ENCODE results near the gene CAPN10.

CAPN10 gene

DNA sequence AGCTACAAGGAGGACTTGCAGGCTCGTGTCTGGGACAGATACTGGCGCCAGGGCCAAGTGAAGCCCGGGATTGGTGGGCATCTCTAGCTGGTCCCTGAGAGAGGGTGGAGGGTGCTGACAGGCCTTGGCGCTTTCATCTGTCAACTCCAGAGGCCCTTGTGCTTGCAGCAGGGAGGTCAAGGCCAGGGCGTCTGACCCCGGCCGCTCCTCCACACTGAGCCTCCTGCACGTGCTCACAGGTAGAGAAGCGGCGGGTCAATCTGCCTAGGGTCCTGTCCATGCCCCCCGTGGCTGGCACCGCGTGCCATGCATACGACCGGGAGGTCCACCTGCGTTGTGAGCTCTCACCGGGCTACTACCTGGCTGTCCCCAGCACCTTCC is 9.5 kb downstream of the CAPN10 start:
- Mint-ChIP-seq H3K36me3 (ENCODE audit: low read depth) (peaks cover 67% of the 10 kb centered on the region), H3K4me3 (no peak overlapping the region), H3K27ac (no peak overlapping the region), H3K4me1 (ENCODE audit: low read depth) (peaks cover 7% of the 10 kb centered on the region), H3K9me3 (no peaks in the 10 kb centered on the region), H3K27me3 (no peaks in the 10 kb centered on the region)
- no peak for DNase-seq

DNA sequence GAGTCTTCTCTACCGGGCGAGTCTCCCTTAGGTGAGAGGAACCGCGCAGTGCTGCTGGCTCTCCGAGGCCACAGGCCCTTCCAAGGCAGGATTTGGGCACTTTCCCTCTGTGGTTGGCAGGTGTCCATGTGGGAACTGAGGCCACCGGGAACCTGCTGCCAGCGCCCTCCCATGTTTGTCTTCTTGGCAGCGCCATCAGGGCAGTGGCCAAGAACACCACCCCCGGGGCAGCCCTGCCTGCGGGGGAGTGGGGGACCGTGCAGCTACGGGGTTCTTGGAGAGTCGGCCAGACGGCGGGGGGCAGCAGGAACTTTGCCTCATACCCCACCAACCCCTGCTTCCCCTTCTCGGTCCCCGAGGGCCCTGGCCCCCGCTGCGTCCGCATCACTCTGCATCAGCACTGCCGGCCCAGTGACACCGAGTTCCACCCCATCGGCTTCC is 10.0 kb downstream of the CAPN10 start:
- Mint-ChIP-seq H3K4me3 (no peak overlapping the region), H3K4me1 (ENCODE audit: low read depth) (peaks cover 3% of the 10 kb centered on the region), H3K27ac (no peak overlapping the region), H3K27me3 (no peaks in the 10 kb centered on the region), H3K9me3 (no peaks in the 10 kb centered on the region), H3K36me3 (ENCODE audit: low read depth) (peaks cover 64% of the 10 kb centered on the region)
- DNase-seq = peak; percentile 24

DNA sequence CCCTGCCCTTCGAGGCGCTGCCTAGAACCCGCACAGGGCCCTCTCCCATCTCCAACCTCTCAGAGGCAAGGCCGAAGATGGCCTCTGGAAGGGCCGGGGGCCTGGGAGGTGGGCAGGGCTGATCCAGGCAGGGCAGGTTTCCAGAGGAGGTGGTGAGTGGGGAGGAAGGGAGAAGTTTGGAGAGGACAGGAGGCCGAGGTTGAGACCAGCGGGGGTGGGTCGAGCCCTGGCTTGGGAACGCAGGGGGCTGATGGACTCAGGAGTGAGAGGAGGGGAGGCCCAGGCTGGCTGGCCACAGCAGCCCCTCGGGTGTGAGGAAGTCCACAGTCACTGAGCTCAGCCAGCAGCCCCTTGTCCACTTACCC is 10.5 kb downstream of the CAPN10 start:
- H3K4me3 Mint-ChIP-seq = no peak overlapping the region
- DNase-seq = peak; percentile 24
- no peaks in the 10 kb centered on the region for H3K27me3 Mint-ChIP-seq
- no peaks in the 10 kb centered on the region for H3K9me3 Mint-ChIP-seq
- H3K36me3 Mint-ChIP-seq (ENCODE audit: low read depth) = peaks cover 64% of the 10 kb centered on the region
- peaks cover 2% of the 10 kb centered on the region for H3K4me1 Mint-ChIP-seq (ENCODE audit: low read depth)
- H3K27ac Mint-ChIP-seq = no peak overlapping the region

DNA sequence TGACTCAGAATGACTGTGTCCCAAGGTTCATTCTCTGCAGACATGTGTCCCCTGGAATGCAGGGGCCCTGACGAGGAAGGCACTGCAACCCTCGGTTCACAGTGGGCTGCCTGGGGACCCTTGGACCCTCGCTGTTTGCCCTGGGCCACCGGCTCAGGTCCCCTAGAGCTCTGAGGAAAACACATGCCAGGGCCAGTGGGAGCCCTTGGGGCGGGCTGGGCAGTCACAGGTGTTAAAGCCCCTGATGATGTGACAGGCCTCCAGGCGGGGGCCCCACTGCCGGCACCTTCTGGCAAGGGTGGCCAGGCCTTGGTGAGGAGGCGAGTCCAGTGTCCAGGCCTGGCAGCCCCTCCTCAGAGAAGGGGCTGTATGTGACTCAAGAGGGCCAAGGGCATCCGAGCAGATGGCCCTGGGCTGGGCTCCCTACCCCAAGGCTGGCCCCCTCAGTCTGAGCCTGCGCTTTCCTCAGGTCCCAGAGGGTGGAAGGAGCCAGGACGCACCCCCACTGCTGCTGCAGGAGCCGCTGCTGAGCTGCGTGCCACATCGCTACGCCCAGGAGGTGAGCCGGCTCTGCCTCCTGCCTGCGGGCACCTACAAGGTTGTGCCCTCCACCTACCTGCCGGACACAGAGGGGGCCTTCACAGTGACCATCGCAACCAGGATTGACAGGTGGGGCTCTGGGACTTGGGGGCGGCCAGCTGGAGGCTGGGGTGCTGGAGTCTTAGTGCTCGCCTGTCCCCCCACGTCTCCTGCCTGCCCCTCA is 11.1 kb downstream of the CAPN10 start:
- Mint-ChIP-seq H3K4me3 (no peak overlapping the region), H3K27me3 (no peaks in the 10 kb centered on the region), H3K4me1 (ENCODE audit: low read depth) (peaks cover under 1% of the 10 kb centered on the region), H3K36me3 (ENCODE audit: low read depth) (peaks cover 59% of the 10 kb centered on the region), H3K27ac (no peak overlapping the region), H3K9me3 (no peaks in the 10 kb centered on the region)
- DNase-seq = peak; percentile 19

DNA sequence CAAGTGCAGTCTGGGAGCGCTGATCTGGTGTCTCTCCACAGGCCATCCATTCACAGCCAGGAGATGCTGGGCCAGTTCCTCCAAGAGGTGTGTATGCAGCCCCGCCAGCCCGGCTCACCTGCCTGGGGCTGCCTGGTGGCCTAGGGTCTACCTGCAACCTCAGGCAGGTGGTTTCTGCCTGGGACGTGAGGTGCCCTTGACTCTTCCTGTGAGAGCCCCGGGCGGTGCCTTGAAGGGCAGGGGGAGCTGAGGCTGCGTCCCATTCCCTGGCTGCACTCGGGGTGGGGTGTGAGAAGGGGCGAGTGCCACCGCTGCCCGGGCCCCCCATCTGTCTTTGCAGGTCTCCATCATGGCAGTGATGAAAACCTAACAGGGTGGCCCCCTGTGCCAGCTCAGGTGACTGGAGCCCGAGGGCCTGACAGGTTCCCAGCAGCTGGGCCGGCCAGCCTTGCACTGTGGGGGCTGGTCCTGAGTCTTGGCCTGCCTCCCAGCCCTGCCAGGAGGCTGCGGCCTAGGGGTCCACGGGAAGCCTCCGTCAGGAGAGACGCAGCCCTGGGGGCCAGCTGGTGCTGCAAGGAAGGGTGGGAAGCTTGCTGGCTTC is 11.9 kb downstream of the CAPN10 start:
- no peaks in the 10 kb centered on the region for H3K27me3 Mint-ChIP-seq
- H3K36me3 Mint-ChIP-seq (ENCODE audit: low read depth) = peaks cover 53% of the 10 kb centered on the region
- no peaks in the 10 kb centered on the region for H3K4me1 Mint-ChIP-seq (ENCODE audit: low read depth)
- DNase-seq = peak; percentile 21
- no peak overlapping the region for H3K27ac Mint-ChIP-seq
- H3K9me3 Mint-ChIP-seq = no peaks in the 10 kb centered on the region
- no peak overlapping the region for H3K4me3 Mint-ChIP-seq

DNA sequence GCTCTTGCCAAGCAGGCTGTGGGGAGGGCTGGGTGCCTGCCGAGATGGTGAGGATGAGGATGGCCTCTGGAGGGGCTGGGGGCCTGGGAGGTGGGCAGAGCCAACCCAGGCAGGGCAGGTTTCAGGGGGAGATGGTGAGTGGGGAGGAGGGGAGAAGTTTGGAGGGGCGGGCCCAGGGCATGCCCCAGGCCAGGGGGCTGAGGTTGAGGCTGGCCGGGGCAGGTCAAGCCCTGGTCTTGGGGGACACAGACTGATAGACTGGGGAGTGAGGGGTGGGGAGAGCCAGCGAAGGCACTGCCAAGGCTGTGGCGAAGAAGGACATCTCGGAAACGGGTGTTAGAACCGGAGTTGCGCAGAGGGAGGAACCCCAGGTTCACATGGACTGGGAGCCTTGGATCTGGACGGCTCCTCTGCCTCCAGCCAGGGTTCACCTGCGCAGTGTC is 12.6 kb downstream of the CAPN10 start:
- H3K36me3 Mint-ChIP-seq (ENCODE audit: low read depth) = peaks cover 51% of the 10 kb centered on the region
- no peaks in the 10 kb centered on the region for H3K27me3 Mint-ChIP-seq
- H3K4me3 Mint-ChIP-seq = no peak overlapping the region
- no peaks in the 10 kb centered on the region for H3K4me1 Mint-ChIP-seq (ENCODE audit: low read depth)
- DNase-seq = no peak
- H3K27ac Mint-ChIP-seq = peak overlapping the region; percentile 68
- no peaks in the 10 kb centered on the region for H3K9me3 Mint-ChIP-seq

DNA sequence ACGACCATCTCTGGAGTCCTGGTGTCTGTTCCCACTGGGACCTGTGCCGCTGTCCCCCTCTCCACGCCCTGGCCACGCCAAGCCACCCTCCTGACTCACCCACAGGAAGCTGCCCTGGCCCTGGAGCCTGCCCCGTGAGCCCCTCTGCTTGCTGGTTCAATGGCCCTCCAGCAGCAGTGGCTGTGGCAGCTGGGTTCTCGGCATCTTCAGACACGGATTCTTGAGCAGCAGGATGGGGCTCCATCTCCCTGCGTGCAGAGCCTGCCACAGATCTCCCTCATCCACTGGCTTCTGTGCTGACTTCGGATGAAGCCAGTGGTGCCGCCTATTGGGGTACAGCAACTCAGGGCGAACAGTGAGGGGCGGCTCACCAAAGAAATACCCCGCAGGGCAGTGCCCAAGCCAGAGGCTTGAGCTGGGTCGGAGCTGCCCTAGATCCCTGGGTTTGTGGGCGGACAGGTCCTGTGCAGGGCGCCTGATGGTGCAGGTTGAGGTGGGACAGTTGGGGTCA is 14.0 kb downstream of the CAPN10 start:
- Mint-ChIP-seq H3K4me3 (no peak overlapping the region), H3K27ac (no peak overlapping the region), H3K27me3 (no peaks in the 10 kb centered on the region), H3K9me3 (no peaks in the 10 kb centered on the region), H3K36me3 (ENCODE audit: low read depth) (peaks cover 47% of the 10 kb centered on the region), H3K4me1 (ENCODE audit: low read depth) (no peaks in the 10 kb centered on the region)
- peak; percentile 25 for DNase-seq

DNA sequence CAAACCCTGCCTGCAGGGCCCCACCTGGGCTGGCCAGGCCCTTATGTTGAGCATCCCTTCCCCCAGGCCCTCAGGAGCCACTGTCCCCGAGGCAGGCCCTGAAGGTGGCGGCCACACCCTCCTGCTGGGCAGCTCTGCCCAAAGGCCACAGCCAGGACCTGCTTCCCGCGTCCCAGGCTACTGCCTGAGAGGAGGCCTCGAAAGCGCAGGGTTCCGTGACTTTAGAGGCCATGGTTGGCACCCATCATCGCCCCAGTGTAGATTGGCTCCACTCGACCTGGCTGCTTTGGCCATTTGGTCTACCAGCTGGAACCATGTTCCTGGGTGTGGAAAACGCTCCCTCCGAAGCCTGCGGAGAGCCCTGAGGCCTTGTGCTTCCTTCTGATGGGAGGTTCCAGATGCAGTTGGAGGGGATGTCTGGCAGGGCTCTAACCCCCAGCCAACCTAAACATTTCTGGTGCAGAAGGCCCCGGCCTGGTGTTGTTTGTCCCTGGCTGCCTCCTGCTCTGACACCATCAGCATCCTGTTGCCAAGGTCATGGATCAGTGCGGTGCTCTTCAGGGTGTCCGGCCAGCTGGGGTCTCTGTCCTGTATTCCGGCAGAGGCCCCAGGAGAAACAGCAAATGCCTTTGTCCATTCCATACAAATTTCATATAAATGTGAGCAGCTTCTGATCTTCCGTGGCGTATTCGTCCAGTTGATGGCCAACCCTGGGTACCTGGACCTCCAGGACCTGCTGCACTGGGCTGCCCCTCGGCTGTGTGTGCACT is 14.7 kb downstream of the CAPN10 start:
- DNase-seq = peak; percentile 25
- H3K4me3 Mint-ChIP-seq = no peak overlapping the region
- no peaks in the 10 kb centered on the region for H3K27me3 Mint-ChIP-seq
- H3K27ac Mint-ChIP-seq = peak overlapping the region; percentile 26
- peaks cover 40% of the 10 kb centered on the region for H3K36me3 Mint-ChIP-seq (ENCODE audit: low read depth)
- H3K4me1 Mint-ChIP-seq (ENCODE audit: low read depth) = no peaks in the 10 kb centered on the region
- no peaks in the 10 kb centered on the region for H3K9me3 Mint-ChIP-seq

DNA sequence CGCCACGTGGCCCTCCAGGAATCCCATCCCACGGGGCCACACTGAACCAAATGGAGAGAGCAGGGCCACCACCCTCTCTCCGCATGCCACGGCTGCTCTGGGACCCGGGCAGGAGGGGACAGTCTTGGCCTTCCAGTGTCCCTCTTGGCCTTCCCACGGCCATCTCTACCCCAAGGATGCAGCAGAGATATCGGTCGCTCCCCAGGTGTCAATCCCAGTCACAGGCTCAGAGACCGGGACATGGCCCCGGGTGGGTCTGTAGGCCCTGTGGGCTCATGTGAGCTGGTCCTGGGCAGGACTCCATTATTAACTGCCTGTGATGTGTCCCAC is 15.3 kb downstream of the CAPN10 start:
- H3K36me3 Mint-ChIP-seq (ENCODE audit: low read depth) = peaks cover 38% of the 10 kb centered on the region
- H3K27me3 Mint-ChIP-seq = no peaks in the 10 kb centered on the region
- H3K4me1 Mint-ChIP-seq (ENCODE audit: low read depth) = no peaks in the 10 kb centered on the region
- no peak overlapping the region for H3K4me3 Mint-ChIP-seq
- H3K27ac Mint-ChIP-seq = peak overlapping the region; percentile 37
- H3K9me3 Mint-ChIP-seq = no peaks in the 10 kb centered on the region
- DNase-seq = no peak

DNA sequence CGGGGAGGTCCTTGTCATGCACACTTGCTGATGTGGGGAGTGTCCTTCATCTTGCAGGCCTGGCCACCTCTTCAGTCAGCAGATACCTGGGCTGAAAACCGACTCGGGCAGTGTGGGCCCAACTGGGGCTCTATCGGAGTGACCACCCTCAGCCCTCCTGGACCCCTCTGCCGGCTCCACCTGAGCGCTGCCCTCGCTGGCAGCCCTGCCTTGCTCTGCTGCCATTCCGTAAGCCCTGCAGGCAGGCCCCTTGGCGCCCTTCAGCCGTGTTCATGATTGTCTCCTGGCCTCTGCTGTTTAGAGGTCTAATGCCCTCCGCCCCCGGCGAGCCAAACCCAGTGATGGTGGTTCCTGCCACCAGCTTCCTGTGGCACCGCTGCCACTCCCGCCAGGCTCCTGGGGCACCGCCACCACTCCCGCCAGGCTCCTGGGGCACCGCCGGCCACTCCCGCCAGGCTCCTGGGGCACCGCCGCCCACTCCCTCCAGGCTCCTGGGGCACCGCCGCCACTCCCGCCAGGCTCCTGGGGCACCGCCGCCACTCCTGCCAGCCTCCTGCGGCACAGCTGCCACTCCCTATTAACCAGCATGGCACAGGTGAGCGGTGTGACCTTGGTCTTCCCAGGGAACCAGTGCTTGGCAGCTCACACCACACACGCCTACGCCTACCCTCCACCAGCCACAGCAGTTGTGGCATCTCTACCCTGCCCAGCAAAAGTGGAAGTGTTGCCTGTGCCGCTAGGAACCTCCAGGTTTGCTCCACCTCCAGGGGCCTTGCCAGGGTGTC is 15.9 kb downstream of the CAPN10 start:
- no peak overlapping the region for H3K4me3 Mint-ChIP-seq
- H3K27me3 Mint-ChIP-seq = no peaks in the 10 kb centered on the region
- DNase-seq = peak; percentile 30
- H3K27ac Mint-ChIP-seq = peak overlapping the region; percentile 37
- no peaks in the 10 kb centered on the region for H3K9me3 Mint-ChIP-seq
- H3K4me1 Mint-ChIP-seq (ENCODE audit: low read depth) = no peaks in the 10 kb centered on the region
- H3K36me3 Mint-ChIP-seq (ENCODE audit: low read depth) = peaks cover 38% of the 10 kb centered on the region

DNA sequence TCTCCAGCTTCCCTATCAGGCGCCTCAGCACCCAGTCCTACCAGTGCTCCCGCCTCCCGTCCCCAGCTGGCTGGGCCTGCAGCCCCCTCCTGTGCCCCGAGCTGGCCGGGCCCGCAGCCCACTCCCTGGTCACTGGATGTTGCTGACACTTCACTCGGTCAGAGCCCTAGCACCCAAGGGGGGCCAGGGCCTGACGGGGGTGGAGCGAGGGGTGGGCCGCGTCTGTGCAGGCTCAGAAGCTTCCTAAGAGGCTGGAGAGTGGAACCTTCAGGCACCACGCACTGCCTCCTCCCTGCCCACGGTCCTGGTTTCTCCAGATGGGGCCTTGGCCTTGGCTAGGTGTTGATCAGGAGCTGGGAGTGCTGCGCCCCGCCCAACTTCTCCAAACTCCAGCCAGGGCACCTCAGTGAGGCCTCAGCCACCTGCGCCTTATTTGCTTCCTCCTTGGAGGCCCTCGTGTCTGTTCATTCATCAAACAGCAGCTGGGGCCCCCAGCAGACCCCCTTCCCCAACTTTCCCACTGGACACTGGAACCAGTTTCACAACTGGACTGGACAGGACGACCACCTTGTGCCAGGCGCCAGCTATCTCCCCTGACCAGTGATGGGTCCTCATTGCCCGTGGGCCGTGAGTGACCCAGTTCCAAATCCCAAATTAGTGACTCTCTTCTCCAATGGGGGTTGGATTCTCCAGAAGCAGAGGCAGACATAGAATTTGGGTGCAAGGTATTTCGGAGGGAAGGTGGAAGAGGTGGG is 16.7 kb downstream of the CAPN10 start:
- peaks cover 33% of the 10 kb centered on the region for H3K36me3 Mint-ChIP-seq (ENCODE audit: low read depth)
- H3K27ac Mint-ChIP-seq = no peak overlapping the region
- DNase-seq = peak; percentile 24
- H3K4me3 Mint-ChIP-seq = no peak overlapping the region
- H3K27me3 Mint-ChIP-seq = no peaks in the 10 kb centered on the region
- no peaks in the 10 kb centered on the region for H3K4me1 Mint-ChIP-seq (ENCODE audit: low read depth)
- H3K9me3 Mint-ChIP-seq = no peaks in the 10 kb centered on the region

DNA sequence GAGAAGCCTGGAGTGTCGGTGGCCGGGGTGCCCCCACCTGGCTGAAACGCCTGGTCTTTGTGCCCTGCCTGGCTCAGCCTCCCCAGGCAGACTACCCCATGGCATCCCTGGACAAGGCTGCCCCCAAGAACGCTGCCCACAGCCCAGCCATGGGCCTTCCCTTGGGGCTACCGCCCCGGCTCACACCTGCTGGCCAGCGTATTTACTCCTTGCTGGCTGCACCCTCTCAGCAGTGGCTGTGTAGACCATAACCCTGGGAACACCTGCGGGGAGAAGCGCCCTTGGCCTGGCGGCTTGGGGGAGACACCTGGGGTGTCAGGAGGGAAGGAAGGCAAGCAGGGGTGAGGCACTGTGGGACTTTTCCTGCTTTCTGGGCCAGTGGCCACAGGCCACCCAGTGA is 17.3 kb downstream of the CAPN10 start:
- DNase-seq = peak; percentile 12
- Mint-ChIP-seq H3K27me3 (no peaks in the 10 kb centered on the region), H3K27ac (no peak overlapping the region), H3K4me3 (no peak overlapping the region), H3K9me3 (no peaks in the 10 kb centered on the region), H3K36me3 (ENCODE audit: low read depth) (peaks cover 27% of the 10 kb centered on the region), H3K4me1 (ENCODE audit: low read depth) (peaks cover under 1% of the 10 kb centered on the region)

DNA sequence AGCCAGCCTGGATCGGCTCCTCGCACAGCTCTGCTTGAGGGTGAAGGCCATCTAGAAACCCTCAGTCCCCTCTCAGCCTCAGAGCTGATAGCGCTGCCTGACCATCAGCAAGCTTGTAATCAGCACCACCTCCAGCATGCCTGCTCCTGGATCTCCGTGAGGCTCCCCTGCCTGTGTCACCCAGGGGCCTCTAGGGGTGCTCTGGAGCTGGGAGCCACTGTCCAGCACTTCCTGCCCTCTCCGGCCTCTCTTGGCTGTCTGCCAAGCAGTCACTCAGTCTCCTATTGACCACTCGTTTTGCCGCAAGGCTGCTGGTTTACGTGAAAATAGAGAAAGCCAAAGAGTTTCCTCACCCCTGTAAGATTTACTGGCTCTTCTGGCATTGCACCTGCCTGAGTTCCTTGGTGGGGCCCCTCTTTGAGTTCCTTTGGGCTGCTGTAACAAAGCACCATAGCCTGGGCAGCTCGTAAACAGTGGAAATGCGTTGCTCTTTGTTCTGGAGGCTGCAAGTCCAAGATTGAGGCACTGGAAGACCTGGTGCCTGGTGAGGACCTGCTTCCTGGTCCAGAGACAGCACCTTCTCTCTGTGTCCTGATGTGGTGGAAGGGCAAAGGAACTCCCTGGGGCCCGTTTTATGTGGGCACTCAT is 17.9 kb downstream of the CAPN10 start:
- H3K4me3 Mint-ChIP-seq = no peak overlapping the region
- H3K9me3 Mint-ChIP-seq = no peaks in the 10 kb centered on the region
- peak; percentile 32 for DNase-seq
- H3K27ac Mint-ChIP-seq = no peak overlapping the region
- H3K27me3 Mint-ChIP-seq = no peaks in the 10 kb centered on the region
- peaks cover 4% of the 10 kb centered on the region for H3K4me1 Mint-ChIP-seq (ENCODE audit: low read depth)
- H3K36me3 Mint-ChIP-seq (ENCODE audit: low read depth) = peaks cover 22% of the 10 kb centered on the region

All from activated T-cell treated with anti-CD3 and anti-CD28 coated beads, Interleukin-2, amount 50 U/mL, for 24 hours (primary cell).